ENCODE results near the gene ECEL1.

Gene ECEL1

GRCh38 chr2:232521959-232522622 lies 34.5 kb upstream of the ECEL1 start:
- TF ChIP-seq CTCF (IDR thresholded peaks at IDR 0.05; ENCODE audit: low read depth, low read length) = peak; percentile 58
- DNase-seq (ENCODE audit: low read depth, low spot score) = no peak
- H3K4me3 ChIP-seq (ENCODE audit: low read depth, low read length) = no peak overlapping the region
- in situ Hi-C loops (cut with HindIII; ENCODE audit: low sequenced_read_pairs) = no loop called here

DNA sequence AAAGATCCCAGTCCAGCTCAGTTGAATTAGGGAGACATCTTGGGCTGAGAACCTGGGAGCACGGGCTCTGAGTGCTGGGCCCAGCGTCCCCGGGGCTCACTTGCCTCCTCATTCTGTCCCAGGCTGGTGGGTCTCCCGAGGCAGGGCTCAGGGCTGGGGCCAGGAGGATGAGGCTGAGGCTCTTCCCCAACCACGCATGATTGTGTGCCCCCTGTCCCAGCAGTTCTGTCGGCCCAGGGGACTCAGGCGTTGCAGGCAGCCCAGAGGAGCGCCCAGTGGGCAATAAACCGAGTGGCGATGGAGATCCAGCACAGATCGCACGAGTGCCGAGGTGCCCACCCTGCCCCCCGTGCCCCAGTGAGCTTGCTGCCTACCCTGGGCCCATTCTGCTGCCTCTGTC lies 33.5 kb upstream of the ECEL1 start:
- H3K4me3 ChIP-seq (ENCODE audit: low read depth, low read length) = no peak overlapping the region
- no peak for DNase-seq (ENCODE audit: low read depth, low spot score)
- in situ Hi-C loops (cut with HindIII; ENCODE audit: low sequenced_read_pairs) = no loop called here
- TF ChIP-seq CTCF (IDR thresholded peaks at IDR 0.05; ENCODE audit: low read depth, low read length) = no peak

GRCh38 chr2:232520489-232520888 lies 32.9 kb upstream of the ECEL1 start:
- in situ Hi-C loops (cut with HindIII; ENCODE audit: low sequenced_read_pairs) = no loop called here
- TF ChIP-seq CTCF (IDR thresholded peaks at IDR 0.05; ENCODE audit: low read depth, low read length) = no peak
- H3K4me3 ChIP-seq (ENCODE audit: low read depth, low read length) = no peak overlapping the region
- DNase-seq (ENCODE audit: low read depth, low spot score) = no peak

DNA sequence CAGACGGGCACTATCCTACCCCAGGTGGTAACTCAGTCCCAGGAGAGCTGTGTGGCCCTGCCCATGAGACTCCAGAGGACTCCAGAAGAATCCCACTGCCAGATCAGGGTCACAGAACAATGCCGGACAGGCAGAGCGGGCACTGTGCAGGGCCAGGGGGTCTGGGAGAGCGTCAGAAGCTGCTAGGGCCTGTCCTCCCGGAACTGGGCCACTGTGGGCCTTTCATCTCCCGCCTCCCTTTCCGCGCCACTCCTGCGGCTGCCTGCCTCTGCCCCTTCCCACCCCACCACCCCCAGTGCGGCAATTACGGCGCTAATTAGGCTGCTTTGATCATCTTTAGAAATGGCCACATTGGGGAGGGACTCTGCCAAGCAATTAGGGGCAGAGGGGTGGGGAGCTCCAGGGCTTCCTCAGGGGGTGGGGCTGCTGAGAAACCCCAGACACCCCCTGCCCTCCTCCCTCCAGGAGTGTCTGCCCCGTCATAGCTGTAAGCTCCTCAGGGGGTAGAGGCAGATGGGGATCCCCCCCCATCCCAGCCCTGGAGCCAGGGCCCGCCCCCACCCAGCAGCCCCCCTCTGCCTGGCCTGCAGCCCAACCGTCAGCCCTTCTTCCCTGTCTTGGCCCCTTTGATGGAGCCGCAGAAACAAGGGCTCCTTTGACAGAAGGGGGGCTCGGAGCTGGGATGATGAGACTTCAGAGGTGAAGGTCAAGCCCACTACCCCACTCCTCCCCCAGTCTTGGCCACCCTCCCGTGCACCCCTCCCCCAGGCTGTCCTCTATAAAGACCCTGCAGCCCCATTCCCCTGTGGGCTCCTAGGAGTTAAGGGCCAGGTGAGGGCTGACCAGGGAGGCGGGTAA lies 32.2 kb upstream of the ECEL1 start, which contains the start of gene PRSS56:
Gene PRSS56, plus strand, starts transcription at position 808 of the 858 bp plus-strand sequence. CDS start 211 bp downstream, outside the sequence.
- in situ Hi-C loops (cut with HindIII; ENCODE audit: low sequenced_read_pairs) = no loop called here
- no peak within 1 kb of the TSS for H3K4me3 ChIP-seq (ENCODE audit: low read depth, low read length)
- TF ChIP-seq CTCF (IDR thresholded peaks at IDR 0.05; ENCODE audit: low read depth, low read length) = no peak
- DNase-seq (ENCODE audit: low read depth, low spot score) = no peak

DNA sequence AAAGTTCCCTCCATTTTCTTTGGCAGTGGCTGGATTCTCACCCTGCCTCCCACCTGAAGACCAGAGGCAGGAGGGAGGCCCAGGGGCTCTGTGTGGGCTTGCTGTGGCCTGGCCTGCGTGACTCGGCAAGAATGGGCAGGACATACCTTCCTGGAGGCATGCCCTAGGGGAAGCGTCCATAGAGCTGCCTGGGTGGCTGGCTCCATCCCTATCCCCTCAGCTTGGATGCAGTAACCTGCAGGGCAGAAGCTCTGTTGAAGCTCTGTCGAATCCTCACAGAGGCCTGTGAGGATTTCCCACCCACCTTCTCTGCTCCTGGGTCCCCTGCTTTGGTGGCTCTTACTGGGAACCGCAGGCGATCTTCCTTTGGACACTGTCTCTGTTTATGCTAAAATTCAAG lies 31.2 kb upstream of the ECEL1 start:
- H3K4me3 ChIP-seq (ENCODE audit: low read depth, low read length) = no peak overlapping the region
- no peak for DNase-seq (ENCODE audit: low read depth, low spot score)
- TF ChIP-seq CTCF (IDR thresholded peaks at IDR 0.05; ENCODE audit: low read depth, low read length) = no peak
- in situ Hi-C loops (cut with HindIII; ENCODE audit: low sequenced_read_pairs) = no loop called here

GRCh38 chr2:232516551-232516950 lies 28.9 kb upstream of the ECEL1 start:
- no peak for DNase-seq (ENCODE audit: low read depth, low spot score)
- H3K4me3 ChIP-seq (ENCODE audit: low read depth, low read length) = no peak overlapping the region
- TF ChIP-seq CTCF (IDR thresholded peaks at IDR 0.05; ENCODE audit: low read depth, low read length) = no peak
- in situ Hi-C loops (cut with HindIII; ENCODE audit: low sequenced_read_pairs) = no loop called here

Measured in astrocyte of the spinal cord (primary cell).